ENCODE results near the gene GPR162. TPM values are rescaled to one million over a fixed set of nuclear protein-coding genes. Genes with fewer than 3 reads are reported as not detected.

Gene GPR162
- polyA plus RNA-seq, 2 of the 4 experiments (the other 2 are of a cell fraction) = 1.7 to 1.8 TPM

DNA sequence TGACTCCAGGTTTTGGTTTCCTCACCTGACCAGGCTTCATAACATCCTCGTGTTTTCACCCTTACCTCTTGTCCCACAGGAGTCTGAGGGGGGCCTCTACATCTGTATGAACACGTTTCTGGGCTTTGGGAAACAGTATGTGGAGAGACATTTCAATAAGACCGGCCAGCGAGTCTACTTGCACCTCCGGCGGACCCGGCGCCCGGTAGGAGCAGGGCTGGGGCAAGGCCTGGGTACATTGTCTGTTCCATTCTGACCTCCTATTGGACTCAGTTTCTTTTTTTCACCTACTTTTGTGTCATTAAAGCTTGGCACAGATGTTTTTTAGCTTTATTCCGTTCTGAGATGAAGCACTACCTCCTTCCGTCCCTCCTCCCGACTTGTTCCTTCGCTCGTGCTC is 33.7 kb downstream of the GPR162 start:
- Histone ChIP-seq H3K27ac (no peak overlapping the region), H3K4me3 (no peak overlapping the region), H3K9me3 (no peaks in the 10 kb centered on the region), H3K4me2 (no peak overlapping the region), H3K4me1 (peaks cover 16% of the 10 kb centered on the region)
- ATAC-seq (no peak), DNase-seq (ENCODE audit: low read depth in 1 of 2, low spot score in 1 of 2) (no peak), FAIRE-seq (no peak)
- 91% methylated on average over 14 of the region's 14 CpGs for WGBS (ENCODE audit: missing lambda C conversion rate)
- TF ChIP-seq, protein P1, sequence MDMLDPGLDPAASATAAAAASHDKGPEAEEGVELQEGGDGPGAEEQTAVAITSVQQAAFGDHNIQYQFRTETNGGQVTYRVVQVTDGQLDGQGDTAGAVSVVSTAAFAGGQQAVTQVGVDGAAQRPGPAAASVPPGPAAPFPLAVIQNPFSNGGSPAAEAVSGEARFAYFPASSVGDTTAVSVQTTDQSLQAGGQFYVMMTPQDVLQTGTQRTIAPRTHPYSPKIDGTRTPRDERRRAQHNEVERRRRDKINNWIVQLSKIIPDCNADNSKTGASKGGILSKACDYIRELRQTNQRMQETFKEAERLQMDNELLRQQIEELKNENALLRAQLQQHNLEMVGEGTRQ (IDR thresholded peaks at IDR 0.05) = no peak
- TF ChIP-seq RARB (CRISPR knock-in tag; IDR thresholded peaks at IDR 0.05) = no peak
- no peak for TF ChIP-seq RNF2 (IDR thresholded peaks at IDR 0.05; ENCODE audit: borderline replicate concordance, low read depth)
- no peak for TF ChIP-seq NFE2L2 (conservative IDR thresholded peaks at IDR 0.05; ENCODE audit: low read length)
- TF ChIP-seq ZNF302 (CRISPR knock-in tag; IDR thresholded peaks at IDR 0.05) = no peak
- TF ChIP-seq FOSL2 (IDR thresholded peaks at IDR 0.05) = no peak
- no peak for TF ChIP-seq FOSL2 (CRISPR knock-in tag; IDR thresholded peaks at IDR 0.05)
- TF ChIP-seq, protein P2, sequence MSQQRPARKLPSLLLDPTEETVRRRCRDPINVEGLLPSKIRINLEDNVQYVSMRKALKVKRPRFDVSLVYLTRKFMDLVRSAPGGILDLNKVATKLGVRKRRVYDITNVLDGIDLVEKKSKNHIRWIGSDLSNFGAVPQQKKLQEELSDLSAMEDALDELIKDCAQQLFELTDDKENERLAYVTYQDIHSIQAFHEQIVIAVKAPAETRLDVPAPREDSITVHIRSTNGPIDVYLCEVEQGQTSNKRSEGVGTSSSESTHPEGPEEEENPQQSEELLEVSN (IDR thresholded peaks at IDR 0.05; ENCODE audit: borderline replicate concordance, low read depth) = no peak
- no peak for TF ChIP-seq POLR2A (IDR thresholded peaks at IDR 0.05; ENCODE audit: low read length)
- no peak for TF ChIP-seq JUN (IDR thresholded peaks at IDR 0.05)
- TF ChIP-seq EHF (CRISPR knock-in tag; IDR thresholded peaks at IDR 0.05) = no peak
- no peak for TF ChIP-seq PHF8 (IDR thresholded peaks at IDR 0.05; ENCODE audit: borderline replicate concordance, low read depth)
- TF ChIP-seq CBX8 (IDR thresholded peaks at IDR 0.05) = no peak
- TF ChIP-seq, protein P3, sequence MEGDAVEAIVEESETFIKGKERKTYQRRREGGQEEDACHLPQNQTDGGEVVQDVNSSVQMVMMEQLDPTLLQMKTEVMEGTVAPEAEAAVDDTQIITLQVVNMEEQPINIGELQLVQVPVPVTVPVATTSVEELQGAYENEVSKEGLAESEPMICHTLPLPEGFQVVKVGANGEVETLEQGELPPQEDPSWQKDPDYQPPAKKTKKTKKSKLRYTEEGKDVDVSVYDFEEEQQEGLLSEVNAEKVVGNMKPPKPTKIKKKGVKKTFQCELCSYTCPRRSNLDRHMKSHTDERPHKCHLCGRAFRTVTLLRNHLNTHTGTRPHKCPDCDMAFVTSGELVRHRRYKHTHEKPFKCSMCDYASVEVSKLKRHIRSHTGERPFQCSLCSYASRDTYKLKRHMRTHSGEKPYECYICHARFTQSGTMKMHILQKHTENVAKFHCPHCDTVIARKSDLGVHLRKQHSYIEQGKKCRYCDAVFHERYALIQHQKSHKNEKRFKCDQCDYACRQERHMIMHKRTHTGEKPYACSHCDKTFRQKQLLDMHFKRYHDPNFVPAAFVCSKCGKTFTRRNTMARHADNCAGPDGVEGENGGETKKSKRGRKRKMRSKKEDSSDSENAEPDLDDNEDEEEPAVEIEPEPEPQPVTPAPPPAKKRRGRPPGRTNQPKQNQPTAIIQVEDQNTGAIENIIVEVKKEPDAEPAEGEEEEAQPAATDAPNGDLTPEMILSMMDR (IDR thresholded peaks at IDR 0.05) = no peak
- TF ChIP-seq, protein P4, sequence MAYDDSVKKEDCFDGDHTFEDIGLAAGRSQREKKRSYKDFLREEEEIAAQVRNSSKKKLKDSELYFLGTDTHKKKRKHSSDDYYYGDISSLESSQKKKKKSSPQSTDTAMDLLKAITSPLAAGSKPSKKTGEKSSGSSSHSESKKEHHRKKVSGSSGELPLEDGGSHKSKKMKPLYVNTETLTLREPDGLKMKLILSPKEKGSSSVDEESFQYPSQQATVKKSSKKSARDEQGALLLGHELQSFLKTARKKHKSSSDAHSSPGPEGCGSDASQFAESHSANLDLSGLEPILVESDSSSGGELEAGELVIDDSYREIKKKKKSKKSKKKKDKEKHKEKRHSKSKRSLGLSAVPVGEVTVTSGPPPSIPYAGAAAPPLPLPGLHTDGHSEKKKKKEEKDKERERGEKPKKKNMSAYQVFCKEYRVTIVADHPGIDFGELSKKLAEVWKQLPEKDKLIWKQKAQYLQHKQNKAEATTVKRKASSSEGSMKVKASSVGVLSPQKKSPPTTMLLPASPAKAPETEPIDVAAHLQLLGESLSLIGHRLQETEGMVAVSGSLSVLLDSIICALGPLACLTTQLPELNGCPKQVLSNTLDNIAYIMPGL (CRISPR knock-in tag; IDR thresholded peaks at IDR 0.05; ENCODE audit: borderline replicate concordance) = no peak
- no peak for TF ChIP-seq CHD2 (IDR thresholded peaks at IDR 0.05; ENCODE audit: low read length, partially characterized antibody)
- TF ChIP-seq GATA3 (IDR thresholded peaks at IDR 0.05; ENCODE audit: borderline replicate concordance) = no peak
- no peak for TF ChIP-seq FOSB (CRISPR knock-in tag; IDR thresholded peaks at IDR 0.05)
- TF ChIP-seq ESRRA (IDR thresholded peaks at IDR 0.05; ENCODE audit: borderline replicate concordance, low read length) = no peak
- ChIA-PET POLR2A (interaction anchor here (1.6 kb wide), 1 partner anchor 12 kb away, joined by 5 read pairs; the partner anchor contains the start of gene TPI1), CTCF (interaction anchor here (1.4 to 10.1 kb wide), 4 partner anchors 10 to 36 kb away, joined by 4 to 117 read pairs (median 46); partner anchors contain the start of genes SPSB2 and TPI1)

- WGBS (ENCODE audit: missing lambda C conversion rate) = 85% methylated on average over 2 of the region's 2 CpGs
- Histone ChIP-seq H3K9me3 (no peaks in the 10 kb centered on the region), H3K4me1 (peaks cover 3% of the 10 kb centered on the region), H3K27ac (no peak overlapping the region), H3K4me2 (no peak overlapping the region), H3K4me3 (no peak overlapping the region)
- ChIA-PET CTCF (interaction anchor here (1.0 to 2.8 kb wide), 5 partner anchors 10 to 32 kb away, joined by 3 to 14 read pairs (median 4); partner anchors contain the start of gene SPSB2), POLR2A (interaction anchor here (1.7 kb wide), 1 partner anchor 9 kb away, joined by 6 read pairs; the partner anchor contains the start of gene TPI1)
- FAIRE-seq = no peak
- no peak for ATAC-seq
- no peak for DNase-seq (ENCODE audit: low read depth in 1 of 2, low spot score in 1 of 2)
- TF ChIP-seq SREBF2 (IDR thresholded peaks at IDR 0.05) (no peak), EP300 (IDR thresholded peaks at IDR 0.05) (no peak), BHLHE40 (IDR thresholded peaks at IDR 0.05; ENCODE audit: low read depth, low read length) (no peak), PHF8 (IDR thresholded peaks at IDR 0.05; ENCODE audit: borderline replicate concordance, low read depth) (no peak)
- TF ChIP-seq, protein P5, sequence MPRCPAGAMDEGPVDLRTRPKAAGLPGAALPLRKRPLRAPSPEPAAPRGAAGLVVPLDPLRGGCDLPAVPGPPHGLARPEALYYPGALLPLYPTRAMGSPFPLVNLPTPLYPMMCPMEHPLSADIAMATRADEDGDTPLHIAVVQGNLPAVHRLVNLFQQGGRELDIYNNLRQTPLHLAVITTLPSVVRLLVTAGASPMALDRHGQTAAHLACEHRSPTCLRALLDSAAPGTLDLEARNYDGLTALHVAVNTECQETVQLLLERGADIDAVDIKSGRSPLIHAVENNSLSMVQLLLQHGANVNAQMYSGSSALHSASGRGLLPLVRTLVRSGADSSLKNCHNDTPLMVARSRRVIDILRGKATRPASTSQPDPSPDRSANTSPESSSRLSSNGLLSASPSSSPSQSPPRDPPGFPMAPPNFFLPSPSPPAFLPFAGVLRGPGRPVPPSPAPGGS (IDR thresholded peaks at IDR 0.05) = no peak
- TF ChIP-seq, protein P1 (IDR thresholded peaks at IDR 0.05) = no peak
Measured at GRCh38 chr12:6858799-6859198, 37.2 kb downstream of the GPR162 start.
